ENCODE data around the gene ARHGAP18. TPM values are rescaled to one million over a fixed set of nuclear protein-coding genes. Genes with fewer than 3 reads are reported as not detected.
A peak's percentile ranks its signal among the peaks of the same experiment; 100 is the strongest.

The ARHGAP18 gene
- polyA plus RNA-seq, 1 donor = 18.1 TPM

- no peak for DNase-seq
Measured at GRCh38 chr6:129665555-129665954, 44.4 kb downstream of the ARHGAP18 start.

GRCh38 chr6:129663531-129663930 is 46.4 kb downstream of the ARHGAP18 start:
- no peak for DNase-seq

GRCh38 chr6:129662980-129663431 is 47.0 kb downstream of the ARHGAP18 start:
- no peak for DNase-seq

- DNase-seq = no peak
Measured at GRCh38 chr6:129662406-129662766, 47.6 kb downstream of the ARHGAP18 start.

GRCh38 chr6:129661536-129662405 is 48.2 kb downstream of the ARHGAP18 start:
- DNase-seq = no peak

- DNase-seq = no peak
Measured at GRCh38 chr6:129660346-129660676, 49.7 kb downstream of the ARHGAP18 start.

- no peak for DNase-seq
Measured at GRCh38 chr6:129659590-129660345, 50.2 kb downstream of the ARHGAP18 start.

GRCh38 chr6:129659167-129659566 is 50.8 kb downstream of the ARHGAP18 start:
- no peak for DNase-seq

- DNase-seq = no peak
Measured at GRCh38 chr6:129657483-129657882, 52.5 kb downstream of the ARHGAP18 start.

- DNase-seq = no peak
Measured at GRCh38 chr6:129655334-129655733, 54.6 kb downstream of the ARHGAP18 start.

GRCh38 chr6:129653746-129654145 is 56.2 kb downstream of the ARHGAP18 start:
- no peak for DNase-seq

GRCh38 chr6:129653229-129653628 is 56.7 kb downstream of the ARHGAP18 start:
- DNase-seq = no peak

GRCh38 chr6:129651291-129651691 is 58.7 kb downstream of the ARHGAP18 start:
- DNase-seq = no peak

- DNase-seq = no peak
Measured at GRCh38 chr6:129648819-129649491, 61.0 kb downstream of the ARHGAP18 start.

- no peak for DNase-seq
Measured at GRCh38 chr6:129647044-129647443, 62.9 kb downstream of the ARHGAP18 start.

- peak; percentile 76 for DNase-seq
Measured at GRCh38 chr6:129646642-129647041, 63.3 kb downstream of the ARHGAP18 start.

- no peak for DNase-seq
Measured at GRCh38 chr6:129645830-129646579, 64.0 kb downstream of the ARHGAP18 start.

- peak; percentile 49 for DNase-seq
Measured at GRCh38 chr6:129645106-129645829, 64.7 kb downstream of the ARHGAP18 start.

- no peak for DNase-seq
Measured at GRCh38 chr6:129644567-129645015, 65.4 kb downstream of the ARHGAP18 start.

- no peak for DNase-seq
Measured at GRCh38 chr6:129643968-129644367, 66.0 kb downstream of the ARHGAP18 start.

GRCh38 chr6:129643176-129643575 is 66.8 kb downstream of the ARHGAP18 start:
- DNase-seq = no peak

GRCh38 chr6:129642322-129642721 is 67.7 kb downstream of the ARHGAP18 start:
- no peak for DNase-seq
